ENCODE results near the gene DERA. TPM values are rescaled to one million over a fixed set of nuclear protein-coding genes. Genes with fewer than 3 reads are reported as not detected.

DERA gene
- polyA plus RNA-seq, 5 donors: 26.2 to 36.0 (median 30.4) TPM

DNA sequence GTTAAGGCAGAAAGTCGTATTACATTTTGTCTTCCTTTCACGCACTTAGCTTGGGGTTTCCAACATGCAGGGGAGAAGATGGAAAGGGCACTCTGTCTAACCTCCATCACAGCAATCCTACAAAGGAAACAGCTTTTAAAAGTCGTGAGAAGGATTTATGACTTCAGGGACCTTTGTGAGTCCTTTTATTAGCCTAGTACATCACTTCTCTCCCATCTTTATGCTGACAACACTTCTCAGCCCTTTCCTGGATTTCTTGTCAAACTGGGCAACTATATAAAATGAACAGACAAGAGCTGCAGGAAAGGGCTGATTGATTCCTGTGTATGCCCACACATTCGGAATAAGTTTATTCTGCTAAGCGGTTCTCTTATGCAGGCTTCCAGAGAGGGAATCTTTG is 159.0 kb downstream of the DERA start:
- DNase-seq: no peak

DNA sequence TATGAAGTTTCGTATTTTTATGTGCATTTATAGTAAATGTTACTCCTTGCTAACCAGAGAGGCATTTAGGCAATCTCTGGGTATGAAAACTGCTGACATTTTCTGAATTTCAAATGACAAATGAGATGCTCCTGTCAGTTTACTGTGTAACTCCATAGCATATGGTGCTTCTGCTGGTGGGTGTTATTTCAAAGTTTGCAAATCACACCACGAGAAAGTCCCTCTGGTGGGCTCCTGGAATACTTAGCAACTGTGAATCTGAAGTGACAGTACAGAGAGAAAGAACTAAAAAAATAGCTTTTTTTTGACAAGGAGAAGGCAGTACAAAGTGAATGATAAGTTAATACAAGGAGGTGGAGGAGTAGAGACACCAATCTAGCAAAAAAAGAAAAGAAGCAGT is 161.5 kb downstream of the DERA start:
- no peak for DNase-seq

DNA sequence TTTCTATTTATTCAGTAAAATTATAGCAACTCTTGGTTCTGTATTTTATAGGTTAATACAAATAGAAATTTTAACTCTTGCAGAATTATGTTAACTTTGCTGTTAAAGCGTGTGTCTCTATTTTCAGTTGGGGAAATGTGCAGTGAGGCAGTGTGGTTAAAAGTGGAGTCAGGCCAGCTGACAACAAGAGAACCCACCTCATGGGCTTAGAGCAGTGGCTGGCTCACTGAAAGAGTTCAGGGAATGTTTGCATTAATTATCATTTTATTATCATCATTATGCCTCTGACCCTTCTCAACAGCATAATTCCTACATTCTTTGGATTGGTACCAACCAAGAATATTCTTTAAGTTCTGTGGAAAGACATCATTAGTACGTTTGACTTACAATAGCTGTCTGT is 163.8 kb downstream of the DERA start:
- DNase-seq: no peak

DNA sequence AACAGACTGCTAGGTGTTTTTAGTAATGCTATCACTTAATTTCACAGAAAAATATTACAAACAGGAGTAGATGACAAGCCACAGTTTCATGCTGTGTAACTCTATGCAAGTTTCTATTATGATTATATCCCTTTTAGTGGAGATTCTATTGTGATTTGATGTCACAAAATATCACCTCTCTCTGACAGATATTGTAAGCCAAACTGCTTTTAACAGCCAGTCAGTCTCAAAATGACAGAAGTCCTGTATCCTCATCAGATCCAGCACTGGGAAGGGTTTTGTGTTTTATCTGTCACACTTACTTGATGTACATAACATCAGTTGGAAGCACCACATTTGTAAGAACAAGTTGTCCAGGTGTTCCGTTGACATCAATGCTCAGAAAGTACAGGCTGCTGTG is 164.8 kb downstream of the DERA start:
- DNase-seq: no peak

DNA sequence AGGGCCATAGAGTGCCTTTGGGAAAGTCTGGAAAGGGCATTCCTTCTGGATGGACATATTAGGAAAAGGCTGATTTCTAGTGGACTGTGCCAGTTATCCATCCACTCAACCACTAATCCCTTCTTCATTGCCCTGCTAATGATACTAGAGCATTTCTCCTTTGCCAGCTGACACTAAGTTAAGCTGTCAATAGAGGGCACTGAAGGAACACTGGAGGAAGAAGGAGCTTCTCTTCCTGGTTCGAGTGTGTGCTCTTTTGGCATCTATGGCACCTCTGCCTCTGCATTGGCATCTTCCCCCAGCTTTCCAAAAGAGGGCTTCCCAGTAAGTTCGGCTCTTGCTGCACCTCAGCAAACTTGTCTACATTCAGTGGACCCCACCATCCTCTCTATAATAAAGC is 165.4 kb downstream of the DERA start:
- no peak for DNase-seq

DNA sequence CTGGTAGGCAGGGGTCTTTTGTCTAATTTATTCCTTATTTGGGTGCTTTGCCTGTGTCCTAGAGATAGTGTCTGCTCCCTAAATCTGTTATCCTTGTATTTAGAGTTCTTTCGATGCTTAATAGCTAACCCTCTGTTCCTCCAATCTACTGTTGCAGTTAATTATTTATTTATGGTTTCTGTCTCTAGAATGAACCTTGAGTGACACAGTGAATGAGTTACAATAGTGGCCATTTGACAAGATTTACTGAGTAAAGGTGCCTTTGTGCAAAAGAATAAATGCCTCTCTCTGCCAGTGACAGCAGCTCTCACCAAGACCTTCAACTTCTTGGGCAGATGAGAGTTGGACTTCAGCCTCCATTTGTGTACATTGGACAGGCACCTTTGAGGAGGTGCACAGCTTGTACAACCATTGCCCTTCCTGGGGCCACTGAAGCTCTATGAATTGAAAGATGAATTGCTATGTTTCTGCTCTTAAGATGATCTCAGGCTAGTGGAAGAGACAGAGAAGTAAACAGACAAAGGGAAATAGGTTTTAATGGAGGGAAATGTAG is 165.9 kb downstream of the DERA start:
- DNase-seq: no peak

DNA sequence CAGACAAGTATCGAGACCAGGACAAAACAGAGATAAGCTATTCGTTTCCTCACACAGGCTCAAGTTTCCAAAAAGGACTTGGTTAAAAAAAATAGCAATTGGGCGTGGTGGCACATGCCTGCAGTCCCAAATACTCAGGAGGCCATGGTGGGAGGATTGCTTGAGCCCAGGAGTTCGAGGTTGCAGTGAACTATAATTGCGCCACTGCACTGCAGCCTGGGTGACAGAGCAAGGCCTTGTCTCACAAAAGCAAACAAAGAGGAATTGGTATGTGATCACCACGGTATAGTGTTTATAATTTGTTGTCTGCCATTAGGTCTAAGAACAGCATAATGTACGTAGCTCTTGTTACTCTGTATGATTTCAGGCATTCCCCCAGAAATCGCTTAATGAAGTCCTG is 175.3 kb downstream of the DERA start:
- DNase-seq: no peak

DNA sequence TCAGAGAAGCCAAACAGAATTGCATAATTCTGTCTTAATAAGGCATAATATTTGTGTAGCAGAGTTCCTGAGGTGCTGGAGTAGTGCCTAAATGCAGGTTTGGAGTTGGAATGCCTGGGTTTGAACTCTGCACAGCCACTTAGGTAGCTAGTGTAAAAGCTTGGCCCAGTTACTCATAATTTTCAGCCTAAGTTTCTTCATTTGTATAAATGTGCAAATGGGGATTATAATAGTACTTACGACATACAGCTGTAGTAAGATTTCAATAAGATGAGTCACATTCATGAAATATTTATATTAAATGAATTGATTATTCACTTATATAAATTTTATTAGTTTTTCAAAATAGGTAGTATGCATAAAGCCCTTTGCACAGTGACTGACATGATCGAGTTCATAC is 175.8 kb downstream of the DERA start:
- DNase-seq: no peak

Other genes with a start within 250 kb of the DERA start
- gene EPS8, start 121.9 kb upstream of the DERA start, polyA plus RNA-seq (ENCODE audit: insufficient read depth in 1 of 5, insufficient read length in 5 of 5, low replicate concordance in 1 of 5): 10 to 100 TPM; 31.3 to 43.3 (median 37.4) TPM
- gene STRAP, start 28.9 kb upstream of the DERA start, polyA plus RNA-seq (ENCODE audit: insufficient read depth in 1 of 5, insufficient read length in 5 of 5, low replicate concordance in 1 of 5): 100 to 1,000 TPM; 125 to 146 (median 131) TPM